Ishikawa (cell line): ENCODE measurements around the gene ATAD2B.

Experiments
- CEBPB ChIP-seq: IDR thresholded peaks from 2 replicates; pipeline ENCODE4 v1.6.1; 2012
- CREB1 ChIP-seq: IDR thresholded peaks from 2 replicates; pipeline ENCODE4 v1.6.1; 2012; ENCODE audit warnings: low read depth
- EGR1 ChIP-seq: IDR thresholded peaks from 2 replicates; pipeline ENCODE4 v1.6.1; 2012
- EP300 ChIP-seq: IDR thresholded peaks from 2 replicates; pipeline ENCODE4 v1.6.1; 2012; ENCODE audit warnings: borderline replicate concordance
- FOXM1 ChIP-seq: IDR thresholded peaks from 2 replicates; pipeline ENCODE4 v1.6.1; 2012; ENCODE audit warnings: low read depth, borderline replicate concordance
- MAX ChIP-seq: IDR thresholded peaks from 2 replicates; pipeline ENCODE4 v1.6.1; 2012
- NFIC ChIP-seq: IDR thresholded peaks from 2 replicates; pipeline ENCODE4 v1.6.1; 2012
- RAD21 ChIP-seq: IDR thresholded peaks from 2 replicates; pipeline ENCODE4 v1.6.1; 2012; ENCODE audit warnings: low read depth
- TAF1 ChIP-seq: IDR thresholded peaks from 2 replicates; pipeline ENCODE4 v1.6.1; 2012; ENCODE audit warnings: low read depth, mild to moderate bottlenecking
- TCF12 ChIP-seq: IDR thresholded peaks from 2 replicates; pipeline ENCODE4 v1.6.1; 2012; ENCODE audit warnings: low read depth
- TEAD4 ChIP-seq: IDR thresholded peaks from 2 replicates; pipeline ENCODE4 v1.6.1; 2012
- YY1 ChIP-seq: IDR thresholded peaks from 2 replicates; pipeline ENCODE4 v1.6.1; 2012; ENCODE audit warnings: low read depth
- ZBTB7A ChIP-seq: IDR thresholded peaks from 2 replicates; pipeline ENCODE4 v1.6.1; 2012; ENCODE audit warnings: low read depth
- TF ChIP-seq, protein P1 (sequence below): IDR thresholded peaks from 2 replicates; pipeline ENCODE4 v1.6.1; 2012
- TF ChIP-seq, protein P2 (sequence below): IDR thresholded peaks from 2 replicates; pipeline ENCODE4 v1.6.1; 2012; ENCODE audit warnings: low read depth, mild to moderate bottlenecking

The ATAD2B gene

GRCh38 chr2:23756593-23757292 lies 170.2 kb downstream of the ATAD2B start:
- TF ChIP-seq YY1 (no peak), CREB1 (no peak), CEBPB (no peak), TCF12 (no peak), RAD21 (no peak), NFIC (no peak), MAX (no peak), ZBTB7A (no peak), TAF1 (no peak), TEAD4 (no peak)
- TF ChIP-seq, protein P1, sequence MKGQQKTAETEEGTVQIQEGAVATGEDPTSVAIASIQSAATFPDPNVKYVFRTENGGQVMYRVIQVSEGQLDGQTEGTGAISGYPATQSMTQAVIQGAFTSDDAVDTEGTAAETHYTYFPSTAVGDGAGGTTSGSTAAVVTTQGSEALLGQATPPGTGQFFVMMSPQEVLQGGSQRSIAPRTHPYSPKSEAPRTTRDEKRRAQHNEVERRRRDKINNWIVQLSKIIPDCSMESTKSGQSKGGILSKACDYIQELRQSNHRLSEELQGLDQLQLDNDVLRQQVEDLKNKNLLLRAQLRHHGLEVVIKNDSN: no peak
- TF ChIP-seq, protein P2, sequence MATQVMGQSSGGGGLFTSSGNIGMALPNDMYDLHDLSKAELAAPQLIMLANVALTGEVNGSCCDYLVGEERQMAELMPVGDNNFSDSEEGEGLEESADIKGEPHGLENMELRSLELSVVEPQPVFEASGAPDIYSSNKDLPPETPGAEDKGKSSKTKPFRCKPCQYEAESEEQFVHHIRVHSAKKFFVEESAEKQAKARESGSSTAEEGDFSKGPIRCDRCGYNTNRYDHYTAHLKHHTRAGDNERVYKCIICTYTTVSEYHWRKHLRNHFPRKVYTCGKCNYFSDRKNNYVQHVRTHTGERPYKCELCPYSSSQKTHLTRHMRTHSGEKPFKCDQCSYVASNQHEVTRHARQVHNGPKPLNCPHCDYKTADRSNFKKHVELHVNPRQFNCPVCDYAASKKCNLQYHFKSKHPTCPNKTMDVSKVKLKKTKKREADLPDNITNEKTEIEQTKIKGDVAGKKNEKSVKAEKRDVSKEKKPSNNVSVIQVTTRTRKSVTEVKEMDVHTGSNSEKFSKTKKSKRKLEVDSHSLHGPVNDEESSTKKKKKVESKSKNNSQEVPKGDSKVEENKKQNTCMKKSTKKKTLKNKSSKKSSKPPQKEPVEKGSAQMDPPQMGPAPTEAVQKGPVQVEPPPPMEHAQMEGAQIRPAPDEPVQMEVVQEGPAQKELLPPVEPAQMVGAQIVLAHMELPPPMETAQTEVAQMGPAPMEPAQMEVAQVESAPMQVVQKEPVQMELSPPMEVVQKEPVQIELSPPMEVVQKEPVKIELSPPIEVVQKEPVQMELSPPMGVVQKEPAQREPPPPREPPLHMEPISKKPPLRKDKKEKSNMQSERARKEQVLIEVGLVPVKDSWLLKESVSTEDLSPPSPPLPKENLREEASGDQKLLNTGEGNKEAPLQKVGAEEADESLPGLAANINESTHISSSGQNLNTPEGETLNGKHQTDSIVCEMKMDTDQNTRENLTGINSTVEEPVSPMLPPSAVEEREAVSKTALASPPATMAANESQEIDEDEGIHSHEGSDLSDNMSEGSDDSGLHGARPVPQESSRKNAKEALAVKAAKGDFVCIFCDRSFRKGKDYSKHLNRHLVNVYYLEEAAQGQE: no peak

- TF ChIP-seq EGR1 (no peak), YY1 (no peak), NFIC (no peak), TCF12 (no peak), FOXM1 (no peak), MAX (no peak), TAF1 (no peak), EP300 (no peak), ZBTB7A (no peak), RAD21 (no peak), CEBPB (no peak)
- TF ChIP-seq, protein P2: no peak
- TF ChIP-seq, protein P1: no peak
Measured at GRCh38 chr2:23754970-23755369, 172.0 kb downstream of the ATAD2B start.

- TF ChIP-seq CEBPB (no peak), MAX (no peak), TEAD4 (no peak), TAF1 (no peak), NFIC (no peak), RAD21 (no peak), ZBTB7A (no peak), CREB1 (no peak), EGR1 (no peak), YY1 (no peak), EP300 (no peak), TCF12 (no peak)
- TF ChIP-seq, protein P1: no peak
- TF ChIP-seq, protein P2: no peak
Measured at GRCh38 chr2:23753291-23754010, 173.5 kb downstream of the ATAD2B start.
